ENCODE results near the gene CDCP1.

- TF ChIP-seq, protein P1, sequence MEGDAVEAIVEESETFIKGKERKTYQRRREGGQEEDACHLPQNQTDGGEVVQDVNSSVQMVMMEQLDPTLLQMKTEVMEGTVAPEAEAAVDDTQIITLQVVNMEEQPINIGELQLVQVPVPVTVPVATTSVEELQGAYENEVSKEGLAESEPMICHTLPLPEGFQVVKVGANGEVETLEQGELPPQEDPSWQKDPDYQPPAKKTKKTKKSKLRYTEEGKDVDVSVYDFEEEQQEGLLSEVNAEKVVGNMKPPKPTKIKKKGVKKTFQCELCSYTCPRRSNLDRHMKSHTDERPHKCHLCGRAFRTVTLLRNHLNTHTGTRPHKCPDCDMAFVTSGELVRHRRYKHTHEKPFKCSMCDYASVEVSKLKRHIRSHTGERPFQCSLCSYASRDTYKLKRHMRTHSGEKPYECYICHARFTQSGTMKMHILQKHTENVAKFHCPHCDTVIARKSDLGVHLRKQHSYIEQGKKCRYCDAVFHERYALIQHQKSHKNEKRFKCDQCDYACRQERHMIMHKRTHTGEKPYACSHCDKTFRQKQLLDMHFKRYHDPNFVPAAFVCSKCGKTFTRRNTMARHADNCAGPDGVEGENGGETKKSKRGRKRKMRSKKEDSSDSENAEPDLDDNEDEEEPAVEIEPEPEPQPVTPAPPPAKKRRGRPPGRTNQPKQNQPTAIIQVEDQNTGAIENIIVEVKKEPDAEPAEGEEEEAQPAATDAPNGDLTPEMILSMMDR (conservative IDR thresholded peaks at IDR 0.05 in 1 of 2, IDR thresholded peaks at IDR 0.05 in 1 of 2; ENCODE audit: extremely low read depth in 1 of 2, insufficient read depth in 1 of 2, low read depth in 1 of 2, low read length in 2 of 2): no peak
- TF ChIP-seq EZH2 (IDR thresholded peaks at IDR 0.05; ENCODE audit: borderline replicate concordance, low read length): no peak
These were observed 64.0 kb downstream of the CDCP1 start for GRCh38 chr3:45082142-45082538.

All from mammary epithelial cell (primary cell).